ENCODE data around the gene FBXL15.

DNA sequence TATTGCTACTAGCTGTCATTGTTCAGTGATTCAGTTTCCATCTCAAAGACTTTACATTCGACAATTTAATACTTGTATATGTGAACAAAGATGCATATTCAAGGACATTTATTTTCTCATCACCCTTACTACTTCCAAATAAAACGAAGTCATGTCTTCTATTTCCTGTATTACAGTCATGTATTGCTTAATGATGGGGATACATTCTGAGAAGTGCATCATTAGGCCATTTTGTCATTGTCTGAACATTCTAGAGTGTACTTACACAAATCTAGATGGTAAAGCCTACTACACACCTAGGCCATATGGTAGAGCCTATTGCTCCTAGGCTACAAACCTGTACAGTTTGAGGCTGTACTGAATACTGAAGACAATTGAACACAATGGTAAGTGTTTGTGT lies 24.2 kb downstream of the FBXL15 start:
- TF ChIP-seq, protein P1, sequence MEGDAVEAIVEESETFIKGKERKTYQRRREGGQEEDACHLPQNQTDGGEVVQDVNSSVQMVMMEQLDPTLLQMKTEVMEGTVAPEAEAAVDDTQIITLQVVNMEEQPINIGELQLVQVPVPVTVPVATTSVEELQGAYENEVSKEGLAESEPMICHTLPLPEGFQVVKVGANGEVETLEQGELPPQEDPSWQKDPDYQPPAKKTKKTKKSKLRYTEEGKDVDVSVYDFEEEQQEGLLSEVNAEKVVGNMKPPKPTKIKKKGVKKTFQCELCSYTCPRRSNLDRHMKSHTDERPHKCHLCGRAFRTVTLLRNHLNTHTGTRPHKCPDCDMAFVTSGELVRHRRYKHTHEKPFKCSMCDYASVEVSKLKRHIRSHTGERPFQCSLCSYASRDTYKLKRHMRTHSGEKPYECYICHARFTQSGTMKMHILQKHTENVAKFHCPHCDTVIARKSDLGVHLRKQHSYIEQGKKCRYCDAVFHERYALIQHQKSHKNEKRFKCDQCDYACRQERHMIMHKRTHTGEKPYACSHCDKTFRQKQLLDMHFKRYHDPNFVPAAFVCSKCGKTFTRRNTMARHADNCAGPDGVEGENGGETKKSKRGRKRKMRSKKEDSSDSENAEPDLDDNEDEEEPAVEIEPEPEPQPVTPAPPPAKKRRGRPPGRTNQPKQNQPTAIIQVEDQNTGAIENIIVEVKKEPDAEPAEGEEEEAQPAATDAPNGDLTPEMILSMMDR (conservative IDR thresholded peaks at IDR 0.05 in 1 of 2, IDR thresholded peaks at IDR 0.05 in 1 of 2; ENCODE audit: low read depth in 1 of 2, low read length in 2 of 2): no peak
- no peak for TF ChIP-seq EZH2 (IDR thresholded peaks at IDR 0.05; ENCODE audit: low read length, missing control alignments)
